Epithelial cell of proximal tubule (primary cell): Measurements from ENCODE around the gene E2F7. TPM values are rescaled to one million over a fixed set of nuclear protein-coding genes. Genes with fewer than 3 reads are reported as not detected.

ENCODE experiments used
- DNase-seq: peaks from one replicate; pipeline ENCODE4 v3.0.0-alpha.2; 2011; ENCODE audit warnings: low read depth
- H3K4me3 ChIP-seq: 2 replicates; pipeline ENCODE4 v1.5.1; 2011; ENCODE audit warnings: low read depth, mild to moderate bottlenecking, low read length
- total RNA-seq: library from RNA; depleted of rRNA; stranded (reverse); fragments of >200 nt; gene quantifications from 2 replicates; pipeline ENCODE4 v1.2.3, GENCODE V29; 2015
- TF ChIP-seq, protein P1 (sequence below): conservative IDR thresholded peaks from 2 replicates; pipeline ENCODE4 v1.5.1; 2012; ENCODE audit warnings: low read depth, mild to moderate bottlenecking, low read length

Gene E2F7
- total RNA-seq, 1 donor from 2014 or later = 20.5 TPM

DNA sequence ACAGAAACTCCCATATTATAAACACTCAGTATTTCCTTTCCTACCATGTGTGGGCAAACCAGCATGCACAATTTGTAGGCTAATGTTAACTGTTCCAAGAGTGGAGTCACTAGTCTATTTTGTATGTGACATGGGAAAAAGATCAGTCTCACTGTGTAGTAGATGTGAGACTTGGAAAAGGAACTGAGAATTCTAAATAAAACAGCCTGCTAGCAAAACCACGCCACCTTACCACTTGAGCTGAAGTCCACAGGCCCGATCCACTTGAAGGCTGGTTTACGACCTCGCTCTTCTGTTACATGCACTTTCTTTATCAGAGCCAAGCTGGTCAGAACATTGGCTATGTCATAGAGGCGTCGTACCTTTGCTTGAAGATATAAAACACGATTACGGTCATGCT lies 22.5 kb downstream of the E2F7 start:
- no peak for DNase-seq
- TF ChIP-seq, protein P1, sequence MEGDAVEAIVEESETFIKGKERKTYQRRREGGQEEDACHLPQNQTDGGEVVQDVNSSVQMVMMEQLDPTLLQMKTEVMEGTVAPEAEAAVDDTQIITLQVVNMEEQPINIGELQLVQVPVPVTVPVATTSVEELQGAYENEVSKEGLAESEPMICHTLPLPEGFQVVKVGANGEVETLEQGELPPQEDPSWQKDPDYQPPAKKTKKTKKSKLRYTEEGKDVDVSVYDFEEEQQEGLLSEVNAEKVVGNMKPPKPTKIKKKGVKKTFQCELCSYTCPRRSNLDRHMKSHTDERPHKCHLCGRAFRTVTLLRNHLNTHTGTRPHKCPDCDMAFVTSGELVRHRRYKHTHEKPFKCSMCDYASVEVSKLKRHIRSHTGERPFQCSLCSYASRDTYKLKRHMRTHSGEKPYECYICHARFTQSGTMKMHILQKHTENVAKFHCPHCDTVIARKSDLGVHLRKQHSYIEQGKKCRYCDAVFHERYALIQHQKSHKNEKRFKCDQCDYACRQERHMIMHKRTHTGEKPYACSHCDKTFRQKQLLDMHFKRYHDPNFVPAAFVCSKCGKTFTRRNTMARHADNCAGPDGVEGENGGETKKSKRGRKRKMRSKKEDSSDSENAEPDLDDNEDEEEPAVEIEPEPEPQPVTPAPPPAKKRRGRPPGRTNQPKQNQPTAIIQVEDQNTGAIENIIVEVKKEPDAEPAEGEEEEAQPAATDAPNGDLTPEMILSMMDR = no peak
- no peak overlapping the region for H3K4me3 ChIP-seq

DNA sequence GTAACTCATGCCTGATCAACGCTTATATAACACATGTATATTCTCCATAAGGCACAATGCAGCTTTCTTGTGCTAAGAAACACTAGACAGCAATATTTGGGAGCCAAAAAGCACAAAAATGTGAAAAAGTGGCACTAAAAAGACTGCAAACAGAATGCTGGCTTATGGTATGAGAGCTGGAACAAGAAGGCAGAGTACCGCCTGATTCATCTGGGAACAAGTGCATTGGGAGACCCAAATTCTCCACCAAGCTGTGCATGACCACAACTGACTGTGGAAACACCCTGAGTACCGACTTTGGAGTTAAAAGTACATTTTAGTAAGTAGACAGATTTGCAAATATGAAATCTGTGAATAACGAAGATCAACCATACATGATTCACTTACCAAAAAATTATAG lies 25.1 kb downstream of the E2F7 start:
- no peak for DNase-seq
- TF ChIP-seq, protein P1 = no peak

GRCh38 chr12:77035226-77035625 lies 30.1 kb downstream of the E2F7 start:
- TF ChIP-seq, protein P1 = no peak
- no peak for DNase-seq
- H3K4me3 ChIP-seq = no peak overlapping the region

More for the DNA sequence above, 25.1 kb downstream of the E2F7 start:
- H3K4me3 ChIP-seq = no peak overlapping the region

DNA sequence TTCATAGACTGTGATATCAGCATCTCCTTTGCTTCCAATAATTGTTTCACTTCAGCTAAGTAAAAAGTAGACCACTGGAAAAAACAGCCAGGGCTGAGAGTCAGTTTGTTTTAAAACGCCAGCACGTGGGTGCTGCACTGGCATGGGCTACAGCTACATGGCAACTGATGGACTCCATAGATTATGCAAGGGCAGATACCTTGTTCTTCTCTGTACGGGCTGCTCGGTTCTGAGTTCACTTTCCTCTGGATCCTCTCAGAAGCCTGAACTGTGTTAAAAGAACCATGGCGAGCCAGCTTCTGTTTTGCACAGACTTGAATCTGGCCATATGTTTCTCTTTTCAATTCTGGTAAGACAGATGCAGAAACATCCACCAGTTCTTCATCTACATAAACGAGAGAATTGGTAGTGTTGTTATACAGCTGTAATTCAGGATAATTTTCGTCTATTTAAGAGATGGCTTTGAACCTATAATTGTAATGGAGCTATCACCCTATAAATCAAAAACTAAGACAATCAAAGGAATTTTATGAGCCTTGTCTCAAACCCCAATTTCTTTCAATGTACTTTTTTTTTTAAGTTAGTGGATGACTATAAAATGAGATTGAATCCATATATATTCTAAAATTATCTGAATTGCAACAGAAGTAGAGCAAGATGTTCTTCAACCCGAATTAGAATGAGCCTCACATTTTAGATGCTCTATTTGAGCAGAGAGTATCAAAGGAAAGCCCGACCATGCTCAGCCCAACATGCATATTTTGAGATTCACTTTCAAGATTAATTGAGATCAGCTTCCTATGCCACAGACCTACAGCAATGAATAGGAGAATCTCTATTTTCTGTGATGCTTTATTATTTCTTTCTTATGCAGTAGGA lies 31.5 kb downstream of the E2F7 start:
- TF ChIP-seq, protein P1 = no peak
- no peak overlapping the region for H3K4me3 ChIP-seq
- DNase-seq = no peak

GRCh38 chr12:77032406-77032805 lies 33.0 kb downstream of the E2F7 start:
- TF ChIP-seq, protein P1 = no peak
- no peak overlapping the region for H3K4me3 ChIP-seq
- no peak for DNase-seq

GRCh38 chr12:77031745-77032144 lies 33.6 kb downstream of the E2F7 start:
- DNase-seq = no peak
- H3K4me3 ChIP-seq = no peak overlapping the region
- TF ChIP-seq, protein P1 = no peak
